HG03457 (cell line): ENCODE data around the gene SLC19A2.

Experiments used
- ATAC-seq: cut with Tn5 transposase; IDR thresholded peaks from one replicate; pipeline ENCODE4 v1.9.1; 2021; ENCODE audit warnings: moderate number of reproducible peaks; ENCODE audit not compliant: unreplicated experiment

The SLC19A2 gene

GRCh38 chr1:169475806-169476387 lies 9.8 kb downstream of the SLC19A2 start:
- ATAC-seq = no peak

- no peak for ATAC-seq
These were observed 11.3 kb downstream of the SLC19A2 start for GRCh38 chr1:169474302-169474995.

- ATAC-seq = no peak
These were observed 12.4 kb downstream of the SLC19A2 start for GRCh38 chr1:169473347-169473746.

GRCh38 chr1:169472738-169473137 lies 13.0 kb downstream of the SLC19A2 start:
- ATAC-seq = no peak

GRCh38 chr1:169468982-169469381 lies 16.8 kb downstream of the SLC19A2 start:
- no peak for ATAC-seq

GRCh38 chr1:169466259-169467230 lies 19.2 kb downstream of the SLC19A2 start:
- no peak for ATAC-seq

- ATAC-seq = no peak
These were observed 20.5 kb downstream of the SLC19A2 start for GRCh38 chr1:169465281-169465680.

- no peak for ATAC-seq
These were observed 23.4 kb downstream of the SLC19A2 start for GRCh38 chr1:169462385-169462784.

- no peak for ATAC-seq
These were observed 24.2 kb downstream of the SLC19A2 start for GRCh38 chr1:169461390-169462000.

- no peak for ATAC-seq
These were observed 25.4 kb downstream of the SLC19A2 start for GRCh38 chr1:169460191-169460833.

GRCh38 chr1:169457443-169457842 lies 28.3 kb downstream of the SLC19A2 start:
- no peak for ATAC-seq

- no peak for ATAC-seq
These were observed 29.7 kb downstream of the SLC19A2 start for GRCh38 chr1:169456029-169456428.

GRCh38 chr1:169452921-169453320 lies 32.8 kb downstream of the SLC19A2 start:
- ATAC-seq = no peak

- no peak for ATAC-seq
These were observed 34.4 kb downstream of the SLC19A2 start for GRCh38 chr1:169451218-169451824.

- ATAC-seq = no peak
These were observed 41.8 kb downstream of the SLC19A2 start for GRCh38 chr1:169443923-169444322.

- ATAC-seq = no peak
These were observed 58.6 kb downstream of the SLC19A2 start, which contains the start of gene CCDC181 for GRCh38 chr1:169427081-169427641. TSS of gene CCDC181 (minus strand) at chr1:169427474. CDS start at chr1:169424927, 2,547 bp downstream.

GRCh38 chr1:169426174-169426705 lies 59.5 kb downstream of the SLC19A2 start:
- no peak for ATAC-seq

- no peak for ATAC-seq
These were observed 64.4 kb downstream of the SLC19A2 start for GRCh38 chr1:169421309-169421708.

- ATAC-seq = no peak
These were observed 70.8 kb downstream of the SLC19A2 start for GRCh38 chr1:169414952-169415351.
